Esophagus (tissue), 2 donors: ENCODE data around the gene ARHGEF38. TPM values are rescaled to one million over a fixed set of nuclear protein-coding genes. Genes with fewer than 3 reads are reported as not detected.

Source experiments
- H3K27ac ChIP-seq, 2 donors: one replicate each; pipeline ENCODE4 v1.5.1; 2013; ENCODE audit warnings: low read depth in 2 of 2, mild to moderate bottlenecking in 2 of 2, inconsistent platforms in 1 of 2, low read length in 1 of 2, moderate library complexity in 1 of 2
- H3K27me3 ChIP-seq, 2 donors: one replicate each; pipeline ENCODE4 v1.6.1; 2013; ENCODE audit warnings: low read length in 2 of 2, control low read depth in 1 of 2, mild to moderate bottlenecking in 1 of 2; ENCODE audit not compliant: insufficient read depth in 2 of 2, control insufficient read depth in 1 of 2
- H3K36me3 ChIP-seq, 2 donors: one replicate each; pipeline ENCODE4 v1.6.1; 2013; ENCODE audit warnings: low read length in 1 of 2; ENCODE audit not compliant: control insufficient read depth in 2 of 2, insufficient read depth in 2 of 2
- H3K4me1 ChIP-seq, 2 donors: one replicate each; pipeline ENCODE4 v1.6.1; 2013; ENCODE audit warnings: low read length in 1 of 2; ENCODE audit not compliant: control insufficient read depth in 2 of 2, insufficient read depth in 2 of 2
- H3K4me3 ChIP-seq, 2 donors: one replicate each; pipeline ENCODE4 v1.5.1; 2013; ENCODE audit warnings: low read length in 2 of 2, mild to moderate bottlenecking in 2 of 2, low read depth in 1 of 2, moderate library complexity in 1 of 2
- H3K9me3 ChIP-seq, 2 donors: one replicate each; pipeline ENCODE4 v1.6.1; 2013; ENCODE audit warnings: mild to moderate bottlenecking in 2 of 2, low read depth in 1 of 2, low read length in 1 of 2, moderate library complexity in 1 of 2; ENCODE audit not compliant: control insufficient read depth in 2 of 2, insufficient read depth in 1 of 2
- WGBS, 2 donors: extraction: QIAGEN DNeasy Blood & Tissue Kit; methylation state at CpG; one replicate each; pipeline ENCODE4 v1.1.7; 2013; 5-methylcytosine and 5-hydroxymethylcytosine counted together
- polyA plus RNA-seq, 2 donors: library from polyadenylated mRNA; stranded (reverse); fragments of 200-250 nt; gene quantifications; one replicate each; pipeline ENCODE4 v1.2.3, GENCODE V29; 2013
- donor health status: healthy with polysubstance abuse.
- donor health status: Bipolar disorder and iron deficiency.

ARHGEF38 gene
- polyA plus RNA-seq, 2 donors = 0.06 to 0.07 TPM

- H3K36me3 ChIP-seq = no peaks in the 10 kb centered on the region
- H3K9me3 ChIP-seq = no peaks in the 10 kb centered on the region
- H3K27me3 ChIP-seq = no peaks in the 10 kb centered on the region
- H3K27ac ChIP-seq = no peak overlapping the region
- peaks cover 3 to 4% of the 10 kb centered on the region in 2 donors for H3K4me1 ChIP-seq
- H3K4me3 ChIP-seq = no peak overlapping the region
- 70 to 71% methylated on average over 4 of the region's 4 CpGs for WGBS, 2 donors
Observed at GRCh38 chr4:105555409-105555808, 3.0 kb downstream of the ARHGEF38 start.

- Histone ChIP-seq H3K27me3 (no peaks in the 10 kb centered on the region), H3K4me3 (no peak overlapping the region), H3K9me3 (no peaks in the 10 kb centered on the region), H3K36me3 (no peaks in the 10 kb centered on the region), H3K27ac (no peak overlapping the region), H3K4me1 (peaks cover 3 to 4% of the 10 kb centered on the region in 2 donors)
- WGBS, 2 donors = 55 to 72% methylated on average over 1 of the region's 1 CpG
Observed at GRCh38 chr4:105556206-105556605, 3.8 kb downstream of the ARHGEF38 start.

DNA sequence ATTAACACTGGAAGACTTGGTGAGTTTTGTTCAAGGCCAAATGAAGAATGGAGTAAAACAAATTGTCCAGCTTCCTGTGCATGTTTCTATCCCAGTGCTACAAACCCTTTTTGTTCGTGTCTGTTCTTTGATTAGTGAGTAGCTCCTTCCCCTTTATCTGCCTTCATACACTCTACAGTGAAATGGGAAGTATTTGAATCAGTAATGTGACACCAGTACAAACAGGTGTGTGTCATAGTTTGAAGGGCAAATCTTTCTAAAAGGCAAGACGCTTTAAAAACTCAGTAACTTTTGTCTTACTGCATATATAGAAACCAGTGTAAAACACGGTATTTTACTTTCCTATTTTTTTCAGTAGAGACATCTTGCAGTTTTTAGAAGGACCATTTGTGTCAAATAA is 5.9 kb downstream of the ARHGEF38 start:
- Histone ChIP-seq H3K27ac (no peak overlapping the region), H3K4me1 (no peaks in the 10 kb centered on the region), H3K27me3 (no peaks in the 10 kb centered on the region), H3K9me3 (no peaks in the 10 kb centered on the region), H3K4me3 (no peak overlapping the region), H3K36me3 (no peaks in the 10 kb centered on the region)
- 48 to 56% methylated on average over 3 of the region's 3 CpGs for WGBS, 2 donors

DNA sequence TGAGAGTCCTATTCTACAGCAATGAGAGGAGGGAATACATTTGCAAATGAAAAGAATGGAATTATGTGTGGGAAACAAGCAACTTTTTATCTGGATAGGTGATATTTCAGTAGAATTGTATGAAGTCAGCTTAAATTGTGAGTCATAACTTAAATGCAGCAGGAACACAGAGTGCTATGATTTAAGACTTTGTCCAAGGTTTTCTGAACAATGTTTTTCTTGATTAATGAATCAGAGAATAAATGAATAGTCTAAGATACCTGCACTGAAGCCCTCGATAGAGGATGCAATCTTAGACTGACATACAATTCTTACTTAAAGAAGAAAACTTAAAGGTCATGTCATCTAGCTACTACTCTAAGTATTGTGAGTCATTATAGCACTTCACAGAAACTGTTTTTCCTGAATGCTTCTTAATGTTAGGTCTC is 8.0 kb downstream of the ARHGEF38 start:
- no peaks in the 10 kb centered on the region for H3K9me3 ChIP-seq
- H3K27ac ChIP-seq = no peak overlapping the region
- no peaks in the 10 kb centered on the region for H3K36me3 ChIP-seq
- WGBS, 2 donors = 27 to 35% methylated on average over 1 of the region's 1 CpG
- no peak overlapping the region for H3K4me3 ChIP-seq
- no peaks in the 10 kb centered on the region for H3K27me3 ChIP-seq
- no peaks in the 10 kb centered on the region for H3K4me1 ChIP-seq

GRCh38 chr4:105563352-105563751 is 10.9 kb downstream of the ARHGEF38 start:
- whole genome bisulfite sequencing, 2 donors = 87 to 93% methylated on average over 1 of the region's 1 CpG
- no peaks in the 10 kb centered on the region for H3K36me3 ChIP-seq
- H3K4me1 ChIP-seq = no peaks in the 10 kb centered on the region
- H3K9me3 ChIP-seq = no peaks in the 10 kb centered on the region
- H3K27ac ChIP-seq = no peak overlapping the region
- no peaks in the 10 kb centered on the region for H3K27me3 ChIP-seq
- H3K4me3 ChIP-seq = no peak overlapping the region

DNA sequence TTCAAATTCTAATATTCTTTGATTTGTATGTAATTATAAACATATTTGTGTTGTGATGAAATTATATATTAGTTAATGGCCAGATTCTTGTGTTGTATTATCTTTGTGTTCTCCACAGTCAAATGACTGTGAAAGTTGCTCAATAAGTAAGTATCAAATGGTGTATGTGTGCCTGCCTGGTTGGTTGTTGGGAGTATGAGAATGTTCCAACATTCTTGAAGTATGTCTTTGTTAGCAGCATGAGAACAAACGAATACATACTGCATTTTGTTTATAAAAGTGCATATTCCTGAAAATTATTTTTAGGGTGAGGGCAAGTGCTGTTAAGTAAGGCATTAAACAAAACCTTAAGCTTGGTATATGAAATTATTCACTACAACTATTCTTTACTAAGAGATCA is 16.2 kb downstream of the ARHGEF38 start:
- no peaks in the 10 kb centered on the region for H3K4me1 ChIP-seq

DNA sequence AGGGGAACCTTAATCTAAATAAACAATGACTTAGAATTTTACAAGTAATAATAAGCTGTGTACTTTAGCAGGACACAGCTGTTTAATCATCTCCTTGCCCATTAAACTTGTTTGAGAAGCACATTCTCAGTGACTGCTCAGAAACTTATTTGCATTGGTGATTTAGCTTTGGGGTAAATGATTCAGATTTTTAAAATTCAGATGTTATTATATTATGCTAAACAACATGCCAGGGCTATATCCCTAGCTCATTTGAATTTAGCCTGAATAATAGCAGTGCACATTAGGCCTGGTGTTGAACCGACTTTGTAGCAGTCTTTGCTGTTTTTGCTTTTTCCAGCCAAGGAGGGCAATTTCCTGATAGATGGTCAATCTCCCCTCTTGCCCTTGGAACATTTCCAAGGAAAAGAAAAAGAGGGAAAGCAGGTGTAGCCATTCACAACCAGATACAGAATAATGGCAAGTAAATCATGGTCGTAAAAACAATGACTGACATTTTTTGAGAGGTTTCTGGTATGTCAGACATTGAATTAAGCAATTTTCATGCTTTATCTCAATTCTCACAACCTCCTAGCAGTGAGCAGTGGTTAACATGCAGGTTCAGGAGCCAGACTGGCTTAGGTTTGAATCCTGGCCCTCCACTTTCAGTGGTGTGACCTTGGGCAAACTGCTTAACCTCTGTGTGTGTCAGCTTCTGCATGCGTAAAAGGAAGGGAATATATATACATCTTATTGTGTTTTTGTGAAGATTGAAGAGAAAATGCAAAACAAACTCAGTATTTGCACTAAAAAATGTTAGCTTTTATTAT is 16.8 kb downstream of the ARHGEF38 start:
- H3K9me3 ChIP-seq = no peaks in the 10 kb centered on the region
- no peak overlapping the region for H3K27ac ChIP-seq
- no peaks in the 10 kb centered on the region for H3K4me1 ChIP-seq
- no peak overlapping the region for H3K4me3 ChIP-seq
- no peaks in the 10 kb centered on the region for H3K36me3 ChIP-seq
- 60 to 69% methylated on average over 3 of the region's 3 CpGs for WGBS, 2 donors
- no peaks in the 10 kb centered on the region for H3K27me3 ChIP-seq

More for the DNA sequence above, 16.2 kb downstream of the ARHGEF38 start:
- Histone ChIP-seq H3K27me3 (no peaks in the 10 kb centered on the region), H3K36me3 (no peaks in the 10 kb centered on the region), H3K27ac (no peak overlapping the region), H3K4me3 (no peak overlapping the region), H3K9me3 (no peaks in the 10 kb centered on the region)
- 43 to 50% methylated on average over 1 of the region's 1 CpG for WGBS, 2 donors

GRCh38 chr4:105569866-105570236 is 17.4 kb downstream of the ARHGEF38 start:
- WGBS, 2 donors = 79 to 81% methylated on average over 2 of the region's 2 CpGs
- no peaks in the 10 kb centered on the region for H3K9me3 ChIP-seq
- no peaks in the 10 kb centered on the region for H3K36me3 ChIP-seq
- no peak overlapping the region for H3K27ac ChIP-seq
- no peaks in the 10 kb centered on the region for H3K4me1 ChIP-seq
- H3K4me3 ChIP-seq = no peak overlapping the region
- no peaks in the 10 kb centered on the region for H3K27me3 ChIP-seq

- Histone ChIP-seq H3K27ac (no peak overlapping the region), H3K27me3 (no peaks in the 10 kb centered on the region), H3K4me1 (no peaks in the 10 kb centered on the region), H3K9me3 (no peaks in the 10 kb centered on the region), H3K4me3 (no peak overlapping the region), H3K36me3 (no peaks in the 10 kb centered on the region)
- 72 to 76% methylated on average over 3 of the region's 3 CpGs for whole genome bisulfite sequencing, 2 donors
Observed at GRCh38 chr4:105572296-105572695, 19.9 kb downstream of the ARHGEF38 start.
